ENCODE data around the gene RET.

DNA sequence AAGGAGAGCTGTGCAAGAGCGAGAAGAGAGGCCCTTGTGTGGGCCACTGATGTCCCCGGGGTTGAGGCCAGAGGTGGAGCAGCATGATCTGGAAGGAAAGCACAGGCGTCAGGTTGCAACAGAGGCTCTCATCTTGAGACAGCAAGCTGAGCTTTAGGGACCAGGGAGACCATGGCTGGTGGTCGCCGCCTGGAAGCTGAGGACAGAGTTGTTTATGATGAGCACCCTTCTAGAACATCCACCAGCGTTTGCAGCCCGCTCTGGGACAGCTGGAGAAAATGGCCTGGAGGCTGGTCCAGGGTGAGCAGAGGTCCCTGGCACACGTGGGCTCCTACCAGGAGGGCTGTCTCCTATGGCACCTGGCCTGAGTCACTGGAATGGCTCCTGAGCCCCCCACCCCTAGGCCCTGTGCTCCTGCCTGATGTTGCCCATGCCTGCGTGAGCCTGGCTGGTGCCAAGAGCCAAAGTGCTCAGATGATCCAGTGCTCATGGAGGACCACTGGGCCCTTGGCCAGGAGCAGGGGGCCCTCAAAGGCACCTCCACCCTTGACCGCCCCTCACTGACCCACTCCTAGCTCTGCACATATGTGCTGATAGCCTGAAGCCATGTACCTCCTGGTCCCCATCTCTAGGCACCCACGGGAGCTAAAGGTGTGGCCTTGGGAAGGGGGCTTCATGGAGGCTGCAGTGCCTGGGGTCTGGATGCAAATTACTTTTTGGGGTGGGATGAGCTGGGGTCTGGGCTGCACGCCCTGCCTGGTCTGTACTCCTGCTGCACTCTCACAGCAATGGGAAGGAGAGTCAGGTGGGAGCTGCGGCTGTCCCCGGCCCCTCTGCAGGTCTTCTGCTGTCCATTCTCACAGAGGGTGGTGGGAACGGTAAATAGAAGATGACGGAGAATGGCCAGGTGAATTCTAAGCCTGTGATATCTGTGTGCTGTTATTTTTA is 40.1 kb upstream of the RET start:
- TF ChIP-seq, protein P1, sequence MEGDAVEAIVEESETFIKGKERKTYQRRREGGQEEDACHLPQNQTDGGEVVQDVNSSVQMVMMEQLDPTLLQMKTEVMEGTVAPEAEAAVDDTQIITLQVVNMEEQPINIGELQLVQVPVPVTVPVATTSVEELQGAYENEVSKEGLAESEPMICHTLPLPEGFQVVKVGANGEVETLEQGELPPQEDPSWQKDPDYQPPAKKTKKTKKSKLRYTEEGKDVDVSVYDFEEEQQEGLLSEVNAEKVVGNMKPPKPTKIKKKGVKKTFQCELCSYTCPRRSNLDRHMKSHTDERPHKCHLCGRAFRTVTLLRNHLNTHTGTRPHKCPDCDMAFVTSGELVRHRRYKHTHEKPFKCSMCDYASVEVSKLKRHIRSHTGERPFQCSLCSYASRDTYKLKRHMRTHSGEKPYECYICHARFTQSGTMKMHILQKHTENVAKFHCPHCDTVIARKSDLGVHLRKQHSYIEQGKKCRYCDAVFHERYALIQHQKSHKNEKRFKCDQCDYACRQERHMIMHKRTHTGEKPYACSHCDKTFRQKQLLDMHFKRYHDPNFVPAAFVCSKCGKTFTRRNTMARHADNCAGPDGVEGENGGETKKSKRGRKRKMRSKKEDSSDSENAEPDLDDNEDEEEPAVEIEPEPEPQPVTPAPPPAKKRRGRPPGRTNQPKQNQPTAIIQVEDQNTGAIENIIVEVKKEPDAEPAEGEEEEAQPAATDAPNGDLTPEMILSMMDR (IDR thresholded peaks at IDR 0.05) = no peak
- TF ChIP-seq POLR2A (IDR thresholded peaks at IDR 0.05) (no peak), POLR2AphosphoS5 (IDR thresholded peaks at IDR 0.05) (no peak), EP300 (IDR thresholded peaks at IDR 0.05) (no peak)
